ENCODE data around the gene SMAGP.
"Not testable (repeated sequence)": the region's sequence is repeated elsewhere in the genome, so short reads cannot be mapped to it uniquely, and the experiment has no call there.

SMAGP gene

GRCh38 chr12:51270067-51270950 lies at the start of gene SMAGP:
TSS of gene SMAGP (minus strand) at chr12:51270415. CDS start at chr12:51269278, 1,137 bp downstream.
- DNase-seq, result no peak

GRCh38 chr12:51318846-51319599 lies 48.8 kb upstream of the SMAGP start:
- no peak for DNase-seq

- DNase-seq, result not testable (repeated sequence)
Measured at GRCh38 chr12:51318057-51318806, 48.0 kb upstream of the SMAGP start.

- no peak for DNase-seq
Measured at GRCh38 chr12:51311389-51311788, 41.2 kb upstream of the SMAGP start.

GRCh38 chr12:51307655-51308593 lies 37.7 kb upstream of the SMAGP start:
- DNase-seq, result no peak

- DNase-seq, result no peak
Measured at GRCh38 chr12:51306507-51306906, 36.3 kb upstream of the SMAGP start.

GRCh38 chr12:51300768-51301167 lies 30.6 kb upstream of the SMAGP start:
- not testable (repeated sequence) for DNase-seq

GRCh38 chr12:51295651-51296050 lies 25.4 kb upstream of the SMAGP start:
- no peak for DNase-seq

- not testable (repeated sequence) for DNase-seq
Measured at GRCh38 chr12:51294097-51294496, 23.9 kb upstream of the SMAGP start.

- DNase-seq, result no peak
Measured at GRCh38 chr12:51293696-51294095, 23.5 kb upstream of the SMAGP start.

- not testable (repeated sequence) for DNase-seq
Measured at GRCh38 chr12:51291603-51292513, 21.6 kb upstream of the SMAGP start.

- no peak for DNase-seq
Measured at GRCh38 chr12:51285843-51286242, 15.6 kb upstream of the SMAGP start.

GRCh38 chr12:51281202-51281924 lies 11.1 kb upstream of the SMAGP start:
- DNase-seq, result no peak

- DNase-seq, result no peak
Measured at GRCh38 chr12:51275088-51275487, 4.9 kb upstream of the SMAGP start.

GRCh38 chr12:51272810-51273209 lies 2.6 kb upstream of the SMAGP start:
- DNase-seq, result not testable (repeated sequence)

GRCh38 chr12:51270951-51271518 lies 820 bp upstream of the SMAGP start:
- DNase-seq, result no peak

GRCh38 chr12:51269174-51270066 lies 795 bp downstream of the SMAGP start:
- no peak for DNase-seq

- no peak for DNase-seq
Measured at GRCh38 chr12:51265024-51265423, 5.2 kb downstream of the SMAGP start.

- no peak for DNase-seq
Measured at GRCh38 chr12:51264297-51264696, 5.9 kb downstream of the SMAGP start.
